Osteoblast (primary cell): ENCODE data around the gene CEP152. TPM values are rescaled to one million over a fixed set of nuclear protein-coding genes. Genes with fewer than 3 reads are reported as not detected.
A peak's percentile ranks its signal among the peaks of the same experiment; 100 is the strongest.

Experiments
- DNase-seq: peaks from one replicate; pipeline ENCODE4 v3.0.0; 2011; ENCODE audit warnings: low spot score, mixed read lengths; ENCODE audit not compliant: insufficient read length; ENCODE audit errors: missing footprints
- H2AFZ ChIP-seq: 2 replicates; pipeline ENCODE4 v1.6.0; 2011; ENCODE audit warnings: mild to moderate bottlenecking, low read length
- H3K27ac ChIP-seq: 2 replicates; pipeline ENCODE4 v1.5.1; 2011; ENCODE audit warnings: mild to moderate bottlenecking, low read depth, low read length, moderate library complexity
- H3K27me3 ChIP-seq: 2 replicates; pipeline ENCODE4 v1.6.0; 2012; ENCODE audit warnings: mild to moderate bottlenecking, control low read depth, inconsistent platforms, low read length, moderate library complexity; ENCODE audit not compliant: insufficient read depth
- H3K36me3 ChIP-seq: 2 replicates; pipeline ENCODE4 v1.5.1; 2011; ENCODE audit warnings: mild to moderate bottlenecking, low read length, control low read depth, moderate library complexity; ENCODE audit not compliant: insufficient read depth
- H3K4me1 ChIP-seq: 2 replicates; pipeline ENCODE4 v1.5.1; 2011; ENCODE audit warnings: mild to moderate bottlenecking, low read length, control low read depth, moderate library complexity; ENCODE audit not compliant: insufficient read depth
- H3K4me2 ChIP-seq: 2 replicates; pipeline ENCODE4 v1.6.0; 2011; ENCODE audit warnings: mild to moderate bottlenecking, low read length; ENCODE audit not compliant: insufficient read depth
- H3K4me3 ChIP-seq: fragments of 200-600 bp; sonication (generic); 3 replicates; pipeline ENCODE4 v1.5.1; 2012; ENCODE audit warnings: mild to moderate bottlenecking, low read length, inconsistent platforms; ENCODE audit not compliant: insufficient read depth
- H3K79me2 ChIP-seq: 2 replicates; pipeline ENCODE4 v1.6.0; 2012; ENCODE audit warnings: mild to moderate bottlenecking, low read length, control low read depth, inconsistent platforms; ENCODE audit not compliant: insufficient read depth
- H3K9me3 ChIP-seq: 2 replicates; pipeline ENCODE4 v1.5.1; 2011; ENCODE audit warnings: low read depth, low read length, control low read depth
- H4K20me1 ChIP-seq: 2 replicates; pipeline ENCODE4 v1.6.0; 2012; ENCODE audit warnings: mild to moderate bottlenecking, low read length, control low read depth; ENCODE audit not compliant: insufficient read depth
- CTCF ChIP-seq: IDR thresholded peaks from 2 replicates; pipeline ENCODE4 v1.5.1; 2011; ENCODE audit warnings: mild to moderate bottlenecking, low read depth, low read length, moderate library complexity; ENCODE audit errors: extremely low read depth
- total RNA-seq: library from RNA; depleted of rRNA; stranded (reverse); fragments of >200 nt; gene quantifications from 2 replicates; pipeline ENCODE4 v1.2.3, GENCODE V29; 2012

The CEP152 gene
- total RNA-seq, 1 donor, result 4.3 TPM

DNA sequence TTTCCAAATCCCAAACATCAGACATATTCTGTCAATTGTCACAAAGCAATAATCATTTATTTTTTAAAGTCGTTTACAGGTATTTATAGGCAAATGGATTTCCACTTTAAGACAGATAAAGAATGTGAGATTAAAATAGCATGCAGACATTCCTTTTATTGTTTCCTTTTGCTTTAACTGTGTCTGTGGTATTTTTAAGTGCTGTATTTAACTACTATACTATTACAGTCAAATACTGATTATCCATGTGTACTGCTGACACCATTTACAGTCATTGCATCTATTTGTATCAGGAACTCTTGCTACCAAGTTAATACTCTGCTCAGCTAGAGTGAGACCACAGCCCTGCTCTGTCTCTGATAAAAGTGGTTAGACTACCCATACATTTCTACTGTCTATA lies 12.8 kb upstream of the CEP152 start:
- no peaks in the 10 kb centered on the region for H4K20me1 ChIP-seq
- H3K36me3 ChIP-seq, result no peaks in the 10 kb centered on the region
- no peaks in the 10 kb centered on the region for H3K27me3 ChIP-seq
- DNase-seq, result no peak
- peaks cover 7% of the 10 kb centered on the region for H3K4me1 ChIP-seq
- H3K27ac ChIP-seq, result no peak overlapping the region
- no peak overlapping the region for H2AFZ ChIP-seq
- H3K9me3 ChIP-seq, result no peaks in the 10 kb centered on the region
- H3K79me2 ChIP-seq, result no peaks in the 10 kb centered on the region
- TF ChIP-seq CTCF, result no peak
- no peak overlapping the region for H3K4me3 ChIP-seq
- H3K4me2 ChIP-seq, result no peak overlapping the region

DNA sequence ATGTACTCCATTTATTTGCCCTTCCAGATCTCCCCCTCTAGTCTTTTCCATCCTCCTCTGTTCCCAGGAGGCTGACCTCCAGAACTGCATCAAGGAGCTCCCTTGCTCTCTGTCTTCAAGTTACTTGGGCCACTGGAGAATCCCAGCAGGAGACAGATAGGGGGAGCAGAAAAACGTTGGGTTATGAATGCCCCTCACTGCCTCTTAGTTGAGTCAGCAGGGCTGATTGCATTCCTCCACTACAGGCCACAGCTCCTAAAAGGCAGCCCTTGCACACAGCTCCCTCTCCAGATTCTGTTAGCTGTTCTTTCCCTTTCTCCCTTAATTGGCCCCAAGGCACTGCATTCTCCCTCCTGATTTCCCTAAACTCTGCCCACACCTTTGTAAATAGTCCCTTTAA lies 12.4 kb upstream of the CEP152 start:
- peak; percentile 1 for DNase-seq
- H3K4me1 ChIP-seq, result peaks cover 7% of the 10 kb centered on the region
- H4K20me1 ChIP-seq, result no peaks in the 10 kb centered on the region
- H3K27me3 ChIP-seq, result no peaks in the 10 kb centered on the region
- no peaks in the 10 kb centered on the region for H3K9me3 ChIP-seq
- no peak overlapping the region for H3K4me3 ChIP-seq
- no peaks in the 10 kb centered on the region for H3K36me3 ChIP-seq
- H3K27ac ChIP-seq, result no peak overlapping the region
- peak; percentile 17 for TF ChIP-seq CTCF
- H3K79me2 ChIP-seq, result no peaks in the 10 kb centered on the region
- peak overlapping the region; percentile 30 for H2AFZ ChIP-seq
- no peak overlapping the region for H3K4me2 ChIP-seq

DNA sequence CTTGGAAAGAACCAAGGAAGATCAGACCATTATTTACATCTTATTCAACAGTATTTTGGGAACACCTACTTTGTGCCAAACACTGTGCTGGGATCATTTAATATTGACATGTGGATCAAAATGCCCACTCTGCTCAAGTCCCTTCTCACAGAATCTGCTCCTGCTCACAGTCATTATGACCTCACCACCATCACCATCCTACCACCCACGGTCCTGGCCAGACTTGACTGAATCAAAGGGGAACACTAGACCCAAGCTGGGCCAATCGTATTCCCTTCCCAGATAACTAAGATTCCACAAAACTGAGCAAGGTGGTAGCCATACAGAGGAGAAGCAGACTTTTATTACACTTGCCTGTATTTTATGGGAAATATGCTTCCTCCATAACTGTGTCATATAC lies 3.4 kb upstream of the CEP152 start:
- H3K4me3 ChIP-seq, result no peak overlapping the region
- H4K20me1 ChIP-seq, result no peaks in the 10 kb centered on the region
- peak overlapping the region; percentile 1 for H2AFZ ChIP-seq
- H3K9me3 ChIP-seq, result no peaks in the 10 kb centered on the region
- peak overlapping the region; percentile 18 for H3K4me2 ChIP-seq
- H3K27ac ChIP-seq, result no peak overlapping the region
- no peak for DNase-seq
- no peaks in the 10 kb centered on the region for H3K27me3 ChIP-seq
- peaks cover 15% of the 10 kb centered on the region for H3K79me2 ChIP-seq
- peaks cover 18% of the 10 kb centered on the region for H3K4me1 ChIP-seq
- H3K36me3 ChIP-seq, result no peaks in the 10 kb centered on the region
- no peak for TF ChIP-seq CTCF

GRCh38 chr15:48811325-48811958 lies 573 bp upstream of the CEP152 start:
- Histone ChIP-seq H3K36me3 (no peaks in the 10 kb centered on the region), H3K27ac (peak overlapping the region; percentile 20), H3K4me2 (peak overlapping the region; percentile 90), H4K20me1 (no peaks in the 10 kb centered on the region), H3K79me2 (peaks cover 30% of the 10 kb centered on the region), H3K4me3 (peak overlapping the region; percentile 76), H2AFZ (peak overlapping the region; percentile 94), H3K4me1 (peaks cover 25% of the 10 kb centered on the region), H3K9me3 (no peaks in the 10 kb centered on the region), H3K27me3 (no peaks in the 10 kb centered on the region)
- DNase-seq, result peak; percentile 59
- peak; percentile 17 for TF ChIP-seq CTCF
